Renal pelvis (tissue), 12 donors: ENCODE data around the gene AGA. TPM values are rescaled to one million over a fixed set of nuclear protein-coding genes. Genes with fewer than 3 reads are reported as not detected.

Source experiments
- DNase-seq: peaks from one replicate; pipeline ENCODE4 v3.0.0-alpha.2; 2013
- long read RNA-seq, 16 experiments: transcript quantifications; one replicate each; lab custom pipeline, GENCODE V29; 2026
- polyA plus RNA-seq, 3 donors: library from polyadenylated mRNA; unstranded; fragments of 120-200 nt; gene quantifications; one replicate each; pipeline ENCODE4 v1.2.1, GENCODE V29; 2013; ENCODE audit not compliant: insufficient read length in 3 of 3

Gene AGA
- 10 to 100 TPM; 39.3 to 44.8 (median 43.9) TPM for polyA plus RNA-seq
- long read RNA-seq, donor 1, transcript AGA-201 (9 exons, 2,107 nt): major isoform, 14 of 19 reads
- long read RNA-seq, donor 1, partial matches to known transcripts: 5 of 19 reads
- long read RNA-seq, donor 1, other reads (novel, unspliced or antisense): 0 of 19 reads
- long read RNA-seq, donor 2, transcript AGA-201 (9 exons, 2,107 nt): major isoform, 15 of 24 reads
- long read RNA-seq, donor 2, partial matches to known transcripts: 7 of 24 reads
- long read RNA-seq, donor 2, other reads (novel, unspliced or antisense): 0 of 24 reads
- long read RNA-seq, donor 3, transcript AGA-201 (9 exons, 2,107 nt): major isoform, 10 of 11 reads
- long read RNA-seq, donor 3, partial matches to known transcripts: 0 of 11 reads
- long read RNA-seq, donor 3, other reads (novel, unspliced or antisense): 0 of 11 reads
- long read RNA-seq, donor 4, transcript AGA-201 (9 exons, 2,107 nt): major isoform, 14 of 25 reads
- long read RNA-seq, donor 4, partial matches to known transcripts: 9 of 25 reads
- long read RNA-seq, donor 4, other reads (novel, unspliced or antisense): 0 of 25 reads
- long read RNA-seq, donor 5, transcript AGA-201 (9 exons, 2,107 nt): major isoform, 8 of 8 reads
- long read RNA-seq, donor 5, partial matches to known transcripts: 0 of 8 reads
- long read RNA-seq, donor 5, other reads (novel, unspliced or antisense): 0 of 8 reads
- long read RNA-seq, donor 6, transcript AGA-201 (9 exons, 2,107 nt): major isoform, 10 of 12 reads
- long read RNA-seq, donor 6, partial matches to known transcripts: 0 of 12 reads
- long read RNA-seq, donor 6, other reads (novel, unspliced or antisense): 0 of 12 reads
- long read RNA-seq, donor 7, transcript AGA-201 (9 exons, 2,107 nt): major isoform, 15 of 17 reads
- long read RNA-seq, donor 7, partial matches to known transcripts: 0 of 17 reads
- long read RNA-seq, donor 7, other reads (novel, unspliced or antisense): 0 of 17 reads
- long read RNA-seq, donor 8, partial matches to known transcripts: 0 of 1 reads
- long read RNA-seq, donor 8, other reads (novel, unspliced or antisense): 0 of 1 reads
- long read RNA-seq, donor 9, transcript AGA-201 (9 exons, 2,107 nt): major isoform, 13 of 13 reads
- long read RNA-seq, donor 9, partial matches to known transcripts: 0 of 13 reads
- long read RNA-seq, donor 9, other reads (novel, unspliced or antisense): 0 of 13 reads
- long read RNA-seq, donor 10, transcript AGA-201 (9 exons, 2,107 nt): major isoform, 10 of 11 reads
- long read RNA-seq, donor 10, partial matches to known transcripts: 0 of 11 reads
- long read RNA-seq, donor 10, other reads (novel, unspliced or antisense): 0 of 11 reads
- long read RNA-seq, donor 11, transcript AGA-201 (9 exons, 2,107 nt): major isoform, 14 of 14 reads
- long read RNA-seq, donor 11, partial matches to known transcripts: 0 of 14 reads
- long read RNA-seq, donor 11, other reads (novel, unspliced or antisense): 0 of 14 reads
- long read RNA-seq, donor 12, transcript AGA-201 (9 exons, 2,107 nt): major isoform, 15 of 22 reads
- long read RNA-seq, donor 12, partial matches to known transcripts: 7 of 22 reads
- long read RNA-seq, donor 12, other reads (novel, unspliced or antisense): 0 of 22 reads
- long read RNA-seq, donor 13, transcript AGA-201 (9 exons, 2,107 nt): major isoform, 8 of 13 reads
- long read RNA-seq, donor 13, partial matches to known transcripts: 5 of 13 reads
- long read RNA-seq, donor 13, other reads (novel, unspliced or antisense): 0 of 13 reads
- long read RNA-seq, donor 14, transcript AGA-201 (9 exons, 2,107 nt): major isoform, 26 of 29 reads
- long read RNA-seq, donor 14, partial matches to known transcripts: 0 of 29 reads
- long read RNA-seq, donor 14, other reads (novel, unspliced or antisense): 0 of 29 reads
- long read RNA-seq, donor 15, transcript AGA-201 (9 exons, 2,107 nt): major isoform, 23 of 33 reads
- long read RNA-seq, donor 15, partial matches to known transcripts: 10 of 33 reads
- long read RNA-seq, donor 15, other reads (novel, unspliced or antisense): 0 of 33 reads
- long read RNA-seq, donor 16, transcript AGA-201 (9 exons, 2,107 nt): major isoform, 14 of 29 reads
- long read RNA-seq, donor 16, partial matches to known transcripts: 14 of 29 reads
- long read RNA-seq, donor 16, other reads (novel, unspliced or antisense): 0 of 29 reads

DNA sequence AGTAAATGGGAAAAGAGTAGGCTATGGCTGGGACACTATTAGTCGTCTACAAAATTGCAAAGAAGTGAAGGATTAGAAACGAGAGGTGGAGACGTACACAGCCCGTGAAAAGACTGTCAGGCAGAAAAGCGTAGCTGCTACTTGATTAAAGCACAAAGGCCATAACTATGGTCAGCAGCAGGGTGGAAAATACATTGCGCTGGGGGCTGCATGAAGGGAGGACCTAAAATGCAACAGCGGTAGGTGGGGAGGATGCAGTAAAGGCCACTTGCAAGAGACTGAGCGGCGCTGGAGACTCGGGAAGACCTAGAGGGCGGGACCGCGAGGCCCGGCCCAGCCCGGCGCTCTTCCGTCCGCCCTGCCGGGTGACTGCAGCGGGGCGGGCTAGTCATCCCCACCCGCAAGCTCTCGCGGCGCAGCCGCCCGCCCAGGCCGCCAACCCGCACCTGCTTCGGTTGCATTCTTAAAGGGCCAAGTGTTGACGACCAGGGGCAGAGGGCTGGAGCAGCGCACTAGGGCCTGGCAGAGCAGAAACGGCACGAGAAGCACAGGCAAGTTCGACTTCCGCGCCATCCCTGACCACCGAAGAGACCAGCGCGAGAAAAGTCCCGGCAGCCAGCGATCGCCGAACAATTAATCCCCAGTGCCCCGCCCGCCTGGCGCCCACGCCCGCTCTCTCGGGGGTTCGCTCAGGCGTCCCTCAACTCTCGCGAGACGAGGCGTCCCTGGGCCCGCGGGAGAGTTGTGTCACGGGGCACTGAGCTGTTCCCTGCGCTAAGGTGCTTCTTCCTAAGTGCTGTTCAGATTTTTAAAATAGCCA is at the start of gene AGA:
AGA (minus strand) TSS at position 635 of the 820 bp plus-strand sequence; CDS start at position 573, 62 bp downstream.
- peak; percentile 95 for DNase-seq

DNA sequence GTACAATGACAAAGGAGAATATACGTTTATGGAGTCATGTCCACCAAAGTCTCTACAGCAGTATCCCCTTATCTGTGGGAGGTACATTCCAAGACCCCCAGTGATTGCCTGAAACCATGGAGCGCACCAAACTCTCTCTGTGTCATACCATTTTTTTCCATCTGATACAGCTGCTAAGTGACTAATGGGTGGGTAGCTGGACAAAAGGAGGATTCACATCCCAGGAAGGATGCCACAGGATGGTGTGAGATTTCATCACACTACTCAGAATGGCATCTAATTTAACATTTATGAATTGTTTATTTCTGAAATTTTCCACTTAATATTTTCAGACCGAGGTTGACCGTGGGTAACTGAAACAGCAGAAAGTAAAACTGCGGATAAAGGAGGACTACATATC is 49.8 kb upstream of the AGA start:
- DNase-seq: no peak

DNA sequence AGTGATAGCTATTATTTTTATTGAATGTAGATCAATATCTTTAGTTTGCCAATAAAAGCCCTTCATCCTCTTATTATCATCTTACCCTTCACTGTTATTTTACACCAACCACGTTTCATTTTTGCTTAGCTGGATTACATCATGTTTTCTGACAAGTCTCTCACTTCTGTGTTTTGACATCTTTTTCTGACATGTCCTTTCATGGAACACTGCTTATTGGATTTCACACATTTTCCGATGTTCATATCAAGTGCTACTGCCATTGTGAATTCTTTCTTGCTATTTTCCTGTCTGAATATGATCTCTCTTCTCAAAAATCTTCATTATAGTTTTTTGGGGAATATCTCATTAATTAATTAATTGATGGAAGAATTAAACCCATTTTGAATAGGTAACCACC is 48.5 kb upstream of the AGA start:
- DNase-seq: no peak

DNA sequence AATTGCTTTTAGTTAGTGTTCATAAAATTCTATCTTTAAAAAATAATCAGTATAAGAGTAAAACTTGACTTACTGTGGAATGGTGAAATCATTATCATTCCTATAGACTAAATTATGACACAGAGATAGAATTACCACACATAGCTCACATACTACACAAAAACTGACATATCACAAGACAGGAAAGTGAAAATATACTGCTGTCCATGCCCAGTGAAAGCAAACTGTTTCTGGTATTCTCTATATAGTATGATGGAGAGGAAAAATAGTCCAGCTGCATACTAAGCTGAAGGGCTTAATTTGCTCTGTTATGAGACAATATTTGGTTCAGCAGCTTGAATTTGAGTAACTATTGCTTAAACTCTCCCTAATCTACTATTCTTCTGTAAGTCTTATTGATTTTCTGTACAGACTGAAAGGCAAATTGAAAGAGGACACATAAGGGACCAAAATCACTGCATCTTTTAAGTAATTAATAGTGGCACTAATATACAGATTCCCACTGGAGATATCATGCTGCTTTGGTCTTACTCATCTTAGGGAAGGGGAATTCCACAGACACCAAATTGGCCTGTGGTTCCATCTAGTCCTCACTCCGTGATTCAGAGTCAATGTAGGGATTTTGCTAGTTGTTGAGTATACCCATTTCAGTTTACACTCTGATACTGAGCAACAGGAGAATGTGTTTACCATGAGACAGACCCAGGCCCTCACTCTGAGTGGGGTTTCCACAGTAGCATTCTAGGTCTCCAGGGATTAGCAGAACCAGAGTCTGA is 47.4 kb upstream of the AGA start:
- DNase-seq: no peak

DNA sequence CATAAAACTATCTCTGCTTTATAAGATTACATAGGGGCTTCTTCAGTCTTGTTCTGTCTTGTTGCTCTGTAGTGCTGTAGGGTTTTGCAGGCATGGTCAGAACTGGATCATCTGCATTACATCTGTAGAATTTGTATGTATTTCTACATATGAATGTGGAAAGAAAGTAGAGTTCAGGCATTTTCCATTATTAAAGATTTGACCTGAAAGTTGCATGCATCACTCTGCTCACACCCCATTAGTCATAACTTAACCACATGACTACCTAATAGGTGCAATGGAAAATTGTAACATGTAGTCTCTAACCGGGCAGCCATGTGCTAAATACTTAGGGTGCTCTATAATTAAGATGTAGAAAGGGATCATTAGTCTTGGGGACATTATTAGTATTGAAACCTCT is 45.7 kb upstream of the AGA start:
- no peak for DNase-seq

GRCh38 chr4:177485528-177485927 is 43.3 kb upstream of the AGA start:
- DNase-seq: no peak

GRCh38 chr4:177484613-177485021 is 42.4 kb upstream of the AGA start:
- DNase-seq: no peak

- no peak for DNase-seq
These were observed 41.5 kb upstream of the AGA start for GRCh38 chr4:177483760-177484159.

DNA sequence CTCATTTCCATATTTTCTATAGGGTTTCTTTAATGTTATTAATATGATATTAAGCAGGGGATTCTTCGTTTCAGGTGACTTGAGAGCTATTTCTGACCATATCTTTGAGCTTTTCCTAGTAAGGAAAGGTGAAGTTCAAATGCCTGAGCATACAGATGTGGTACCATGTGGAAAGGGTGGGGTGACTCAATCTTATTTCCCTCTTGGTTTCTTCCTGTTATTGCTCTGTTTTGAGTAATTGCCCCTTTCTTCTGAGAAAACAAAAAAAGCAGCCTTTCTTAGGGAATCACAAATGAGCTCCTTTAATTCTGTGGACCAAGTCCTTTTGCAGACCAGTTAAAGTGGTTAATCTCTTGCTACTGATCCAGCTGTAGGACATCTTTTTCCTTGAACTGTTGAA is 41.0 kb upstream of the AGA start:
- DNase-seq: no peak

DNA sequence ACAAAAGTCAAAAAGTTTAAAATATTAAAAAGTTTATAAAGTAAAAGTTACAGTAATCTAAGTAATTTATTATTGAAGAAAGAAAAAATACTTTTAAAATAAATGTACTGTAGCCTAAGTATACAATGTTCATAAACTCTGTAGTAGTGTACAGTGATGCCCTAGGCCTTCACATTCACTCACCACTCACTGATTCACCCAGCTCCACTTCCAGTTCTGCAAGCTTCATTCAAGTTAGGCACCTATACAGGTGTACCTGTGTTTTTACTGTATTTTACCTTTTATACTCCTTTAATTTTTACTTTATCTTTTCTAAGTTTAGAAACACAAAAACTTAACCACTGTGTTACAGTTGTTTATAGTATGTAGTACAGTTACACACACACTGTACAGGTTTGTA is 40.1 kb upstream of the AGA start:
- no peak for DNase-seq

GRCh38 chr4:177480795-177481194 is 38.6 kb upstream of the AGA start:
- DNase-seq: no peak

DNA sequence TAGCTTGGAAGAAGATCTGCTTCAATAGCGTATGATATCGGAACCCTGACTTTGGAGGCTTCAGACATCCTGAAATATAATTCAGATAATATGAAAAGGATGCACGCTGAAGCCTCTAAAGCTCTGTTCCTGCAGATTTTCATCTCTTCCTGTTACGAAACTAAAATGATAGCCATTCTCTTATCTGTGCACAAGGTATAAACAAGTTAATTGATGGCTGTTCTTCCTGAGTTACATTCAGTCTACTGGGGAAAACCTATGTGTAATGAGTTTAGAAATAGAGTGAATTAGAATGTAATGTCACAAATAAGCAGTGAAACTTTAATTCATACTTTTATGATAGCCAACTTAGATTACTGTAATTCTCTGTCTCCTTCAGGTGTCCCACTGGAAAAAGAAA is 36.8 kb upstream of the AGA start:
- DNase-seq: no peak

- DNase-seq: no peak
These were observed 36.3 kb upstream of the AGA start for GRCh38 chr4:177478496-177478895.

GRCh38 chr4:177473991-177474390 is 31.8 kb upstream of the AGA start:
- no peak for DNase-seq

DNA sequence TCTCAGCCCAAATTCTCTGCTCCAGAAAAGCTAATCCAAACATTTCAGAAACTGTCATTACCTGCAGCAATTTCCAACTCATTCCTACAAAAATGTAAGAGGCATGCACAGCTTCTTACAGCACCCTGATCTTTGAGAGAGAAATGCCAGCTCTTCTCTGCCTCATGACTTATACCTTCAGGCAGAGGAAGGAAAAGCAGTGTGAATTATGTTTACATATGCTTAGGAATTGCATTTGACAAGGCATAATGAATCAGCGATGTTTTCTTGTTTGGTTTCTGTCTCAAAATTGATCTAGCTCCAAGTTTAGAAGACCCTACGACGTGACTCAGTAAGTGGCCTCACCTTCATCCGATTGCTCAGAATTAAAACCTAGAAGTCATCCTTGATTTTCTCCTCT is 21.8 kb upstream of the AGA start:
- DNase-seq: no peak

- no peak for DNase-seq
These were observed 19.4 kb upstream of the AGA start for GRCh38 chr4:177461606-177462005.

- DNase-seq: no peak
These were observed 18.2 kb upstream of the AGA start for GRCh38 chr4:177460460-177460859.

GRCh38 chr4:177455561-177455970 is 13.3 kb upstream of the AGA start:
- peak; percentile 40 for DNase-seq
